H1 (cell line): Measurements from ENCODE around the gene ABTB1. TPM values are rescaled to one million over a fixed set of nuclear protein-coding genes. Genes with fewer than 3 reads are reported as not detected.

Source experiments
- CEBPB ChIP-seq: IDR thresholded peaks from 2 replicates; pipeline ENCODE4 v1.6.1; 2012; ENCODE audit warnings: low read depth, low read length
- CHD1 ChIP-seq: IDR thresholded peaks from 2 replicates; pipeline ENCODE4 v1.6.1; 2012; ENCODE audit warnings: low read depth, low read length, improper control_type of control experiment
- CTBP2 ChIP-seq: IDR thresholded peaks from 2 replicates; pipeline ENCODE4 v1.7.0; 2011; ENCODE audit warnings: borderline replicate concordance, mild to moderate bottlenecking, moderate library complexity, mixed read lengths, low read length; ENCODE audit not compliant: insufficient read depth, insufficient read length
- EGR1 ChIP-seq: IDR thresholded peaks from 2 replicates; pipeline ENCODE4 v1.6.1; 2011; ENCODE audit warnings: low read depth, low read length, borderline replicate concordance
- JUN ChIP-seq: IDR thresholded peaks from 2 replicates; pipeline ENCODE4 v1.6.1; 2011; ENCODE audit warnings: low read depth, mild to moderate bottlenecking, improper control_type of control experiment, low read length
- NRF1 ChIP-seq: IDR thresholded peaks from 2 replicates; pipeline ENCODE4 v1.6.1; 2011; ENCODE audit warnings: mild to moderate bottlenecking, low read depth, low read length, improper control_type of control experiment
- SAP30 ChIP-seq: fragments of 300-600 bp; sonication (generic); IDR thresholded peaks from 2 replicates; pipeline ENCODE4 v1.7.1; 2012; ENCODE audit warnings: low read length, moderate library complexity, mild to moderate bottlenecking, inconsistent platforms; ENCODE audit not compliant: insufficient read depth, insufficient replicate concordance
- SIN3A ChIP-seq, 2 experiments: IDR thresholded peaks in 1 of 2; conservative IDR thresholded peaks in 1 of 2; 2 replicates each; pipeline ENCODE4 v1.6.1; 2011 to 2012; ENCODE audit warnings: low read length in 2 of 2, improper control_type of control experiment in 1 of 2, low read depth in 1 of 2, mild to moderate bottlenecking in 1 of 2
- SIX5 ChIP-seq: IDR thresholded peaks from 2 replicates; pipeline ENCODE4 v1.6.1; 2011; ENCODE audit warnings: mild to moderate bottlenecking, low read depth, low read length
- SP1 ChIP-seq: IDR thresholded peaks from 2 replicates; pipeline ENCODE4 v1.6.1; 2011; ENCODE audit warnings: low read depth, low read length
- SUZ12 ChIP-seq: fragments of 200-600 bp; sonication (generic); IDR thresholded peaks from 2 replicates; pipeline ENCODE4 v1.6.1; 2012; ENCODE audit warnings: mild to moderate bottlenecking, inconsistent platforms, low read length, moderate library complexity, mixed read lengths
- TAF1 ChIP-seq: IDR thresholded peaks from 2 replicates; pipeline ENCODE4 v1.6.1; 2011; ENCODE audit warnings: mild to moderate bottlenecking, low read depth, low read length
- polyA plus RNA-seq, 7 experiments: library from polyadenylated mRNA; depleted of rRNA in 3 of 7; stranded (reverse) in 5 of 7; unstranded in 2 of 7; fragments of >200 nt in 5 of 7; fragments of 200-250 nt in 2 of 7; gene quantifications; 1 replicate in 5 of 7; 2 replicates in 1 of 7; 4 replicates in 1 of 7; pipeline versions ENCODE4 v1.2.1 to v1.2.3, GENCODE V29; 2011 to 2013; ENCODE audit warnings: missing spikeins in 2 of 7, mixed read lengths in 2 of 7
- total RNA-seq: library from RNA; stranded (reverse); fragmentation: NEBNext Ultra II Directional; extraction: Animal tissue kit (Norgen Biotek cat#: 25700); gene quantifications from 2 replicates; pipeline ENCODE4 v1.2.1, GENCODE V29; 2021
- TF ChIP-seq, protein P1 (sequence below): IDR thresholded peaks from 2 replicates; pipeline ENCODE4 v1.6.1; 2012; ENCODE audit warnings: low read length, inconsistent platforms
- TF ChIP-seq, protein P2 (sequence below): IDR thresholded peaks from 2 replicates; pipeline ENCODE4 v1.6.1; 2011; ENCODE audit warnings: low read depth, mild to moderate bottlenecking, low read length; ENCODE audit not compliant: insufficient read depth

The ABTB1 gene
- total and polyA plus RNA-seq, 2 of the 8 experiments (the other 6 are each of a cell fraction or from before 2014, with no cell fraction given), result 7.1 to 9.4 TPM

DNA sequence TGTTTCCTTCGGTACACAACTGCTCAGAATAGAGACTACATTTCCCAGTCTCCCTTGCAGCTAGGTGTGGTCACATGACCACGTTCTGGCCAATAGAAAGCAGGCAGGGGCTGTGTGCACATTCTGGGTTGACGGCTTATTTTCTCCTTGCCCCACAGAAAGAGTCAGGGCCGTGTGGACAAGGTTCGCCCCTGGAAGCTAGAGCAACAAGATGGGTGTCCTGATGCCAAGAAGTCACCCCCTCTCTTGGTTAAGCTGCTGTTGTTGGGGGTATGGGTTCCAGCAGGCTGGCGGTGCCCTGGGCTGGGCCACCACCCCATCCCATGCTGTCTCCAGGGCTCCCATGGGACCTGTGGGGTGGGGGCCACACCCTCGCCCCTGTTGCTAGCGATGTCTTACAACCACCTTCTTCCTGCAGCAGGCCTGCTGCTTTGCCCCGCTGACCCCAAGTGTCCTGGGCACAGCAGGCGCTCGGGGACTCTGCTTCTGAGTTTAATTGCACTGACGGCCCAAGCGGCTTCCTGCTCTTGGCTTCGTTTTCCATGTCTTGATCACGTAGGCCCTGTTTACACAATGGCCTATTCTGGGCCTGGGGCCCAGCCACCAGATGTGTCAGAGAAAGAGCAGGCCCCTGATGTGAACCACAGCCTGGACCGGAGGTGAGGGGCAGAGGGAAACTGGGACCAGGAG, 24.9 kb downstream of the ABTB1 start (continued):
- TF ChIP-seq SUZ12 (no peak), NRF1 (no peak), CEBPB (no peak), EGR1 (no peak), SAP30 (no peak), SIN3A (conservative IDR thresholded peaks at IDR 0.05 in 1 of 2, IDR thresholded peaks at IDR 0.05 in 1 of 2; ENCODE audit: low read depth in 1 of 2, low read length in 2 of 2) (no peak), SP1 (no peak), JUN (no peak), SIX5 (peak; percentile 81), TAF1 (0 out of 2 replicates have a peak, but pooled peaks have one; percentile 22), CTBP2 (no peak), CHD1 (no peak)
- TF ChIP-seq, protein P1, sequence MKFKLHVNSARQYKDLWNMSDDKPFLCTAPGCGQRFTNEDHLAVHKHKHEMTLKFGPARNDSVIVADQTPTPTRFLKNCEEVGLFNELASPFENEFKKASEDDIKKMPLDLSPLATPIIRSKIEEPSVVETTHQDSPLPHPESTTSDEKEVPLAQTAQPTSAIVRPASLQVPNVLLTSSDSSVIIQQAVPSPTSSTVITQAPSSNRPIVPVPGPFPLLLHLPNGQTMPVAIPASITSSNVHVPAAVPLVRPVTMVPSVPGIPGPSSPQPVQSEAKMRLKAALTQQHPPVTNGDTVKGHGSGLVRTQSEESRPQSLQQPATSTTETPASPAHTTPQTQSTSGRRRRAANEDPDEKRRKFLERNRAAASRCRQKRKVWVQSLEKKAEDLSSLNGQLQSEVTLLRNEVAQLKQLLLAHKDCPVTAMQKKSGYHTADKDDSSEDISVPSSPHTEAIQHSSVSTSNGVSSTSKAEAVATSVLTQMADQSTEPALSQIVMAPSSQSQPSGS, result no peak
- TF ChIP-seq, protein P2, sequence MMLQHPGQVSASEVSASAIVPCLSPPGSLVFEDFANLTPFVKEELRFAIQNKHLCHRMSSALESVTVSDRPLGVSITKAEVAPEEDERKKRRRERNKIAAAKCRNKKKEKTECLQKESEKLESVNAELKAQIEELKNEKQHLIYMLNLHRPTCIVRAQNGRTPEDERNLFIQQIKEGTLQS, result peak; percentile 69
